Duodenal mucosa (tissue), 2 donors: Measurements from ENCODE around the gene POLL.

Experiments
- H3K27ac ChIP-seq: one replicate; pipeline ENCODE4 v1.7.0; 2013; ENCODE audit warnings: low read depth, low read length
- H3K27me3 ChIP-seq, 2 donors: one replicate each; pipeline ENCODE4 v1.7.0; 2013; ENCODE audit warnings: low read length in 2 of 2, control low read depth in 1 of 2; ENCODE audit not compliant: insufficient read depth in 2 of 2, control insufficient read depth in 1 of 2
- H3K36me3 ChIP-seq, 2 donors: one replicate each; pipeline ENCODE4 v1.7.0; 2013; ENCODE audit warnings: low read length in 2 of 2, control low read depth in 1 of 2; ENCODE audit not compliant: insufficient read depth in 2 of 2, control insufficient read depth in 1 of 2
- H3K4me1 ChIP-seq, 2 donors: one replicate each; pipeline ENCODE4 v1.7.0; 2013; ENCODE audit warnings: low read length in 2 of 2, control low read depth in 1 of 2; ENCODE audit not compliant: insufficient read depth in 2 of 2, control insufficient read depth in 1 of 2
- H3K4me3 ChIP-seq, 2 donors: one replicate each; pipeline ENCODE4 v1.7.0; 2013; ENCODE audit warnings: low read length in 2 of 2, low read depth in 1 of 2
- H3K9ac ChIP-seq, 2 donors: one replicate each; pipeline ENCODE4 v1.7.0; 2013; ENCODE audit warnings: low read length in 2 of 2, low read depth in 1 of 2
- H3K9me3 ChIP-seq, 2 donors: one replicate each; pipeline ENCODE4 v1.7.0; 2013; ENCODE audit warnings: low read length in 2 of 2, control low read depth in 1 of 2; ENCODE audit not compliant: control insufficient read depth in 1 of 2

The POLL gene

GRCh38 chr10:101536800-101537199 lies 51.3 kb downstream of the POLL start:
- Histone ChIP-seq H3K36me3 (peaks cover 9 to 27% of the 10 kb centered on the region in 2 donors), H3K9ac (no peak overlapping the region), H3K27ac (no peak overlapping the region), H3K4me3 (no peak overlapping the region), H3K9me3 (no peaks in the 10 kb centered on the region), H3K4me1 (no peaks in the 10 kb centered on the region), H3K27me3 (no peaks in the 10 kb centered on the region)

DNA sequence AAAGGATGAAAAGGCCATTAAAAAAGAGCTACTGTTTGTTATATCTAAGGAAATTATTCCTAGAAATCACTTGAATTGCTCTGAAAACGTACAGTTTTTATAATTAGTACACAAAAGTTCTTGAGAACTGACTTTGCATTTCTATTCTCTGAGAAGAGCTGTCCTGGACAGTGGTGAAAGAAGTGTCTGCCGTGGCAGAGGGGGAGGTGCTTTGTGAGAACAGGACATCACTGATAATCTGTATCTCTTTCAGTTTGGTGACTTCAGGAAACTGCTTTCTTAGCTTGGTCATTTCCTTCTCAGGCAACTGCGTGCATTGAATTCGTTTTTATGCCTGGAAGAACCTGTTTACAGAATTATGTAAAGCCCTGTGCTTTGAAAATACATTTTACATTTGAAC lies 52.1 kb downstream of the POLL start:
- Histone ChIP-seq H3K27me3 (no peaks in the 10 kb centered on the region), H3K27ac (no peak overlapping the region)

GRCh38 chr10:101529725-101530553 lies 58.1 kb downstream of the POLL start:
- H3K4me1 ChIP-seq, result no peaks in the 10 kb centered on the region
- no peak overlapping the region for H3K27ac ChIP-seq
- H3K4me3 ChIP-seq, result no peak overlapping the region
- no peaks in the 10 kb centered on the region for H3K9me3 ChIP-seq
- peaks cover 6 to 23% of the 10 kb centered on the region in 2 donors for H3K36me3 ChIP-seq
- no peaks in the 10 kb centered on the region for H3K27me3 ChIP-seq
- H3K9ac ChIP-seq, result no peak overlapping the region

More for the DNA sequence above, 52.1 kb downstream of the POLL start:
- Histone ChIP-seq H3K9me3 (no peaks in the 10 kb centered on the region), H3K4me1 (no peaks in the 10 kb centered on the region), H3K9ac (no peak overlapping the region), H3K36me3 (peaks cover 9 to 27% of the 10 kb centered on the region in 2 donors), H3K4me3 (no peak overlapping the region)

- Histone ChIP-seq H3K27ac (no peak overlapping the region), H3K9ac (no peak overlapping the region), H3K27me3 (no peaks in the 10 kb centered on the region), H3K9me3 (no peaks in the 10 kb centered on the region), H3K36me3 (peaks cover 6 to 18% of the 10 kb centered on the region in 2 donors), H3K4me1 (no peaks in the 10 kb centered on the region), H3K4me3 (no peak overlapping the region)
Observed at GRCh38 chr10:101529207-101529606, 58.9 kb downstream of the POLL start.
